ENCODE measurements around the gene CXorf65.

DNA sequence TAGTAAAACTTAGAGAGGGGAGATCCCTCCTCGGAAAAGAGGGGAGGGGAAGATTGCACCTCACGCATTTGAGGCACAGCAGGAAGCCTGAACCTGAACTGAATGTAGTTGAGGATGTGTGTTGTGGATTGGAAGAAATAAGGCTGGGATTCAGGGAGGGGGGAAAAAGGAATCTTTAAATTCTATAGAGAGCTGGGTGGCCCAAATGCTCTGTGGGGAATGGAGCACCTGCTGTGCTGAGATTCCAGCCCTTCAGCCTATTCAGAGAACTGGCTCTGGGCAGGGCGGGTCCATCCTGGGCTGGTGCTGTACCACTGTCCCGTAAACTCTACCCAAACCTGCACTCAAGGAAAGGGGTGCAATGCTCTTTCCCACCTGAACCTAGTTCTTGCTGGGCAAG, 6.8 kb downstream of the CXorf65 start:
- no peak for TF ChIP-seq POLR2AphosphoS5 (IDR thresholded peaks at IDR 0.05; ENCODE audit: low read depth, low read length)
- TF ChIP-seq POLR2A (IDR thresholded peaks at IDR 0.05; ENCODE audit: low read depth, low read length), result no peak
